Transverse colon (tissue), 4 donors: ENCODE results near the gene KLHL18. TPM values are rescaled to one million over a fixed set of nuclear protein-coding genes. Genes with fewer than 3 reads are reported as not detected.

Experiments
- DNase-seq: peaks from one replicate; pipeline ENCODE4 v3.0.0-alpha.2; 2019
- H3K27ac ChIP-seq, 4 donors: fragments of 200-600 bp; sonication (generic); 2 replicates each; pipeline ENCODE4 v1.5.1; 2016 to 2018; ENCODE audit warnings: inconsistent platforms in 4 of 4
- H3K27me3 ChIP-seq: fragments of 200-600 bp; sonication (generic); 2 replicates; pipeline ENCODE4 v1.5.1; 2017; ENCODE audit warnings: inconsistent platforms
- H3K36me3 ChIP-seq, 4 donors: fragments of 200-600 bp; sonication (generic); 2 replicates each; pipeline ENCODE4 v1.5.1; 2017 to 2019; ENCODE audit warnings: inconsistent platforms in 4 of 4
- H3K4me1 ChIP-seq, 4 donors: fragments of 200-600 bp; sonication (generic); 2 replicates each; pipeline ENCODE4 v1.5.1; 2017 to 2020; ENCODE audit warnings: inconsistent platforms in 4 of 4
- H3K4me3 ChIP-seq, 4 donors: fragments of 200-600 bp; sonication (generic); 1 replicate in 1 of 4; 2 replicates in 3 of 4; pipeline versions ENCODE4 v1.5.1 to v1.6.1; 2017 to 2019; ENCODE audit warnings: inconsistent platforms in 4 of 4
- H3K9me3 ChIP-seq, 2 donors: fragments of 200-600 bp; sonication (generic); 2 replicates each; pipeline ENCODE4 v1.5.1; 2017 to 2019; ENCODE audit warnings: inconsistent platforms in 2 of 2
- CTCF ChIP-seq, 5 experiments: fragments of 200-600 bp in 3 of 5; fragments of 450-650 bp in 2 of 5; sonication (generic) in 3 of 5; IDR thresholded peaks; 1 replicate in 2 of 5; 2 replicates in 3 of 5; pipeline ENCODE4 v1.5.1; 2016 to 2017; ENCODE audit warnings: antibody characterized with exemption in 5 of 5, inconsistent platforms in 3 of 5, mild to moderate bottlenecking in 2 of 5, moderate library complexity in 1 of 5
- EP300 ChIP-seq: sonication (generic); formaldehyde crosslinking; IDR thresholded peaks from one replicate; pipeline ENCODE4 v1.6.1; 2017; ENCODE audit warnings: antibody characterized with exemption, low read depth
- POLR2A ChIP-seq: fragments of 450-650 bp; IDR thresholded peaks from one replicate; pipeline ENCODE4 v1.6.1; 2016; ENCODE audit warnings: antibody characterized with exemption, mild to moderate bottlenecking, moderate library complexity
- POLR2AphosphoS5 ChIP-seq, 3 donors: sonication (generic); formaldehyde crosslinking; IDR thresholded peaks; one replicate each; pipeline ENCODE4 v1.6.1; 2016; ENCODE audit warnings: antibody characterized with exemption in 3 of 3
- WGBS, 2 donors: methylation state at CpG; one replicate each; pipeline ENCODE4 v1.1.5; 2018; ENCODE audit warnings: low coverage in 1 of 2; 5-methylcytosine and 5-hydroxymethylcytosine counted together
- in situ Hi-C, 4 donors: fragments of 200-750 bp; cut with MboI; loops; one replicate each; pipeline versions ENCODE4 v1.15.0 to v1.15.1; 2017; ENCODE audit warnings: low sequenced_read_pairs in 3 of 4, low pct_ligation_motif_present in 1 of 4, low pct_unique_long_range_greater_than_20kb in 1 of 4
- intact Hi-C: fragments of 100-400 bp; cut with DNase I; formaldehyde crosslinking; loops from one replicate; pipeline ENCODE4 v1.15.1; 2023; ENCODE audit warnings: low total_unique reads
- total RNA-seq, 4 donors: library from RNA; depleted of rRNA; stranded (reverse); fragments of >200 nt; gene quantifications; one replicate each; pipeline ENCODE4 v1.1.0, GENCODE V29; 2016

The KLHL18 gene
- total RNA-seq: 10 to 100 TPM; 12.2 to 48.6 (median 14.5) TPM

GRCh38 chr3:47282424-47283192 is at the start of gene KLHL18, which contains the start of gene KIF9:
TSS of gene KLHL18 (plus strand) at chr3:47282944. CDS start at chr3:47282966, 22 bp downstream.
TSS of gene KIF9 (minus strand) at chr3:47282799. CDS start at chr3:47277374, 5,425 bp downstream.
- H3K4me1 ChIP-seq: peaks cover 11 to 47% (median 30%) of the 10 kb centered on the region in 4 donors

GRCh38 chr3:47238017-47238416 is 44.7 kb upstream of the KLHL18 start:
- TF ChIP-seq POLR2AphosphoS5 (IDR thresholded peaks at IDR 0.05): no peak
- no peak for TF ChIP-seq EP300
- TF ChIP-seq POLR2A: no peak
- TF ChIP-seq CTCF (IDR thresholded peaks at IDR 0.05): no peak
- 94 to 95% methylated on average over 3 of the region's 3 CpGs for WGBS, 2 donors
- in situ Hi-C loops: no loop called here
- no peak for DNase-seq
- Histone ChIP-seq H3K36me3 (no peaks in the 10 kb centered on the region), H3K4me1 (no peaks in the 10 kb centered on the region), H3K9me3 (no peaks in the 10 kb centered on the region), H3K4me3 (no peak overlapping the region), H3K27me3 (no peaks in the 10 kb centered on the region), H3K27ac (no peak overlapping the region)
- intact Hi-C loops: no loop called here

More at GRCh38 chr3:47282424-47283192, at the start of gene KLHL18, which contains the start of gene KIF9:
- H3K9me3 ChIP-seq: no peaks in the 10 kb centered on the region
- peak; percentile 96 for DNase-seq
- WGBS, 2 donors: 0% methylated on average over 72 of the region's 82 CpGs; no CpG with 5 or more reads in 1 of the 2 donors
- peak; percentile 20 for TF ChIP-seq EP300
- peak; percentile 79 to 95 (median 90) for TF ChIP-seq POLR2AphosphoS5 (IDR thresholded peaks at IDR 0.05)
- TF ChIP-seq POLR2A: peak; percentile 80
- no peak for TF ChIP-seq CTCF (IDR thresholded peaks at IDR 0.05)
- H3K4me3 ChIP-seq: peak within 1 kb of the TSS; percentile 83 to 90 (median 84)
- intact Hi-C loops (no loop called here), in situ Hi-C loops (no loop called here)
- H3K27ac ChIP-seq: peak within 1 kb of the TSS; percentile 86 to 98 (median 93)
- H3K27me3 ChIP-seq: no peaks in the 10 kb centered on the region
- no peaks in the 10 kb centered on the region for H3K36me3 ChIP-seq

GRCh38 chr3:47239929-47240328 is 42.8 kb upstream of the KLHL18 start:
- no peak for DNase-seq
- H3K27me3 ChIP-seq: no peaks in the 10 kb centered on the region
- intact Hi-C loops: no loop called here
- 88% methylated on average over 6 of the region's 6 CpGs; no CpG with 5 or more reads in 1 of the 2 donors for WGBS, 2 donors
- H3K4me3 ChIP-seq: no peak overlapping the region
- no peak overlapping the region for H3K27ac ChIP-seq
- in situ Hi-C loops: no loop called here
- H3K4me1 ChIP-seq: no peaks in the 10 kb centered on the region
- TF ChIP-seq EP300: no peak
- TF ChIP-seq CTCF (IDR thresholded peaks at IDR 0.05): no peak
- no peak for TF ChIP-seq POLR2A
- no peak for TF ChIP-seq POLR2AphosphoS5 (IDR thresholded peaks at IDR 0.05)
- H3K36me3 ChIP-seq: no peaks in the 10 kb centered on the region
- H3K9me3 ChIP-seq: no peaks in the 10 kb centered on the region

GRCh38 chr3:47243419-47244147 is 39.2 kb upstream of the KLHL18 start:
- Histone ChIP-seq H3K9me3 (no peaks in the 10 kb centered on the region), H3K27ac (no peak overlapping the region), H3K4me3 (no peak overlapping the region), H3K27me3 (no peaks in the 10 kb centered on the region), H3K36me3 (no peaks in the 10 kb centered on the region), H3K4me1 (no peaks in the 10 kb centered on the region)
- DNase-seq: no peak
- in situ Hi-C loops (no loop called here), intact Hi-C loops (no loop called here)
- 76 to 81% methylated on average over 3 to 9 of the region's 9 CpGs for WGBS, 2 donors
- TF ChIP-seq CTCF (IDR thresholded peaks at IDR 0.05) (no peak), POLR2AphosphoS5 (IDR thresholded peaks at IDR 0.05) (no peak), POLR2A (no peak), EP300 (no peak)
